Adrenal gland (tissue), 5 donors: ENCODE data around the gene GRHPR.

Experiments used
- CTCF ChIP-seq, 6 experiments: fragments of 450-650 bp in 4 of 6; fragments of 200-600 bp in 2 of 6; sonication (generic) in 1 of 6; IDR thresholded peaks; 1 replicate in 5 of 6; 2 replicates in 1 of 6; pipeline versions ENCODE4 v1.5.1 to v1.8.0; 2016 to 2021; ENCODE audit warnings: antibody characterized with exemption in 6 of 6, mild to moderate bottlenecking in 2 of 6, moderate library complexity in 1 of 6
- POLR2A ChIP-seq, 2 donors: fragments of 450-650 bp; IDR thresholded peaks; one replicate each; pipeline ENCODE4 v1.6.1; 2017; ENCODE audit warnings: antibody characterized with exemption in 2 of 2, mild to moderate bottlenecking in 2 of 2, moderate library complexity in 1 of 2
- donor health status: DM: no; HTN: no; CAD: no.

- TF ChIP-seq CTCF (IDR thresholded peaks at IDR 0.05) (no peak), POLR2A (IDR thresholded peaks at IDR 0.05) (no peak)
Measured at GRCh38 chr9:37398464-37399025, 24.0 kb upstream of the GRHPR start.
